Heart right ventricle (tissue), 16 donors: Measurements from ENCODE around the gene VAX1. TPM values are rescaled to one million over a fixed set of nuclear protein-coding genes. Genes with fewer than 3 reads are reported as not detected.

ENCODE experiments used
- ATAC-seq, 8 donors: fragments of 200-7000 bp; cut with Tn5 transposase; one replicate each; pipeline ENCODE4 v1.9.1; 2020; ENCODE audit warnings: mild to moderate bottlenecking in 8 of 8, moderate library complexity in 8 of 8, moderate number of reproducible peaks in 1 of 8
- DNase-seq, 2 donors: peaks; one replicate each; pipeline ENCODE4 v3.0.0-alpha.2; 2020
- H3K27ac ChIP-seq, 10 donors: fragments of 200-600 bp; sonication (generic) in 2 of 10; one replicate each; pipeline versions ENCODE4 v1.5.0 to v1.8.0; 2020 to 2022; ENCODE audit warnings: mild to moderate bottlenecking in 3 of 10
- H3K27me3 ChIP-seq, 7 donors: fragments of 200-600 bp; one replicate each; pipeline ENCODE4 v1.8.0; 2021 to 2022; ENCODE audit warnings: mild to moderate bottlenecking in 2 of 7
- H3K36me3 ChIP-seq, 9 donors: fragments of 200-600 bp; sonication (generic) in 1 of 9; one replicate each; pipeline versions ENCODE4 v1.5.0 to v1.8.0; 2020 to 2022; ENCODE audit warnings: mild to moderate bottlenecking in 2 of 9
- H3K4me1 ChIP-seq, 9 donors: fragments of 200-600 bp; sonication (generic) in 1 of 9; one replicate each; pipeline versions ENCODE4 v1.5.0 to v1.8.0; 2020 to 2022; ENCODE audit warnings: mild to moderate bottlenecking in 4 of 9
- H3K4me3 ChIP-seq, 10 donors: fragments of 200-600 bp; sonication (generic) in 2 of 10; one replicate each; pipeline versions ENCODE4 v1.5.0 to v1.8.0; 2020 to 2022; ENCODE audit warnings: mild to moderate bottlenecking in 7 of 10, moderate library complexity in 2 of 10
- H3K9me3 ChIP-seq, 11 donors: fragments of 200-600 bp in 10 of 11; sonication (generic) in 2 of 11; one replicate each; pipeline versions ENCODE4 v1.5.0 to v1.8.0; 2013 to 2022; ENCODE audit warnings: mild to moderate bottlenecking in 2 of 11, control low read depth in 1 of 11, moderate library complexity in 1 of 11
- CTCF ChIP-seq, 9 donors: fragments of 200-600 bp; sonication (generic) in 2 of 9; IDR thresholded peaks; one replicate each; pipeline versions ENCODE4 v1.5.0 to v1.8.0; 2021 to 2022; ENCODE audit warnings: antibody characterized with exemption in 9 of 9, mild to moderate bottlenecking in 5 of 9, moderate library complexity in 1 of 9
- WGBS, 2 donors: extraction: QIAGEN DNeasy Blood & Tissue Kit; methylation state at CpG; one replicate each; pipeline ENCODE4 v1.1.7; 2013; ENCODE audit warnings: inconsistent platforms in 1 of 2; 5-methylcytosine and 5-hydroxymethylcytosine counted together
- intact Hi-C, 10 donors: fragments of 100-400 bp; cut with DNase I; formaldehyde crosslinking; loops; one replicate each; pipeline versions ENCODE4 v1.11.1 to v1.14.2; 2022
- polyA plus RNA-seq, 2 donors: library from polyadenylated mRNA; stranded (reverse); fragments of 200-250 nt; gene quantifications; one replicate each; pipeline ENCODE4 v1.2.3, GENCODE V29; 2013
- total RNA-seq, 10 donors: library from RNA; stranded (reverse); fragmentation: NEBNext Ultra II Directional in 3 of 10; extraction: Animal tissue kit (Norgen Biotek cat#: 25700) in 3 of 10; gene quantifications; one replicate each; pipeline versions ENCODE4 v1.2.1 to v1.2.4, GENCODE V29; 2021 to 2023
- donor health status: Arrhythmogenic right ventricular cardiomyopathy.
- donor health status: ischemic (EF 13 %, LVEDD 7.1; RV severe dilation, severe dysfunction).
- donor health status: healthy with polysubstance abuse.
- donor health status: DM: no; HTN: yes; CAD: no.
- donor health status: DM: no; HTN: no; CAD: no.
- donor health status: ischemic (EF 25% LVEDD 6.9; RV normal size, moderate dysfunction).
- donor health status: ischemic (EF 25% LVEDD 5.7; RV mildly dilated, moderate dysfunction).
- donor health status: healthy.
- donor health status: DM: yes; HTN: yes; CAD: no.
- donor health status: Ischemic cardiomyopathy.
- donor health status: ischemic (EF 35%, LVEDD 5.7; RV mildly dilated, moderate dysfunction).
- donor health status: nonischemic (EF 11% LVEDD 7.7; RV severe dilation, severe dysfunction).
- donor health status: DM: yes; HTN: yes; CAD: no.
- donor health status: PGD.
- donor health status: ischemic (EF 29% LVEDD 5.4; RV normal size, mild dysfunction).
- donor health status: nonischemic (EF 23%, LVEDD 6.1; RV moderate dilation, normal function).

Gene VAX1
- total and polyA plus RNA-seq, 12 donors = not detected

- peaks cover 6 to 93% (median 79%) of the 10 kb centered on the region in 7 donors for H3K27me3 ChIP-seq
- no peak for DNase-seq
- TF ChIP-seq CTCF (IDR thresholded peaks at IDR 0.05) = no peak
- peaks cover 0 to 18% (median 6%) of the 10 kb centered on the region in 11 donors for H3K9me3 ChIP-seq
- 69 to 72% methylated on average over 3 of the region's 3 CpGs for WGBS, 2 donors
- intact Hi-C loops = no loop called here
- H3K36me3 ChIP-seq = no peaks in the 10 kb centered on the region
- no peak overlapping the region for H3K27ac ChIP-seq
- ATAC-seq = no peak
- no peaks in the 10 kb centered on the region for H3K4me1 ChIP-seq
- no peak overlapping the region for H3K4me3 ChIP-seq
Observed at GRCh38 chr10:117148284-117148683, 10.2 kb upstream of the VAX1 start.

GRCh38 chr10:117145019-117145418 lies 6.9 kb upstream of the VAX1 start:
- 67 to 80% methylated on average over 4 of the region's 4 CpGs for WGBS, 2 donors
- H3K27me3 ChIP-seq = peaks cover 21 to 97% (median 92%) of the 10 kb centered on the region in 7 donors
- no peak for TF ChIP-seq CTCF (IDR thresholded peaks at IDR 0.05)
- no peaks in the 10 kb centered on the region for H3K36me3 ChIP-seq
- H3K27ac ChIP-seq = no peak overlapping the region
- no peak for DNase-seq
- H3K4me1 ChIP-seq = peaks cover 0 to 3% (median 0%) of the 10 kb centered on the region in 9 donors
- intact Hi-C loops = no loop called here
- H3K9me3 ChIP-seq = peaks cover 0 to 18% (median 6%) of the 10 kb centered on the region in 11 donors
- H3K4me3 ChIP-seq = no peak overlapping the region
- ATAC-seq = no peak

GRCh38 chr10:117143103-117143823 lies 5.2 kb upstream of the VAX1 start:
- H3K4me3 ChIP-seq = no peak overlapping the region
- peaks cover 26 to 97% (median 95%) of the 10 kb centered on the region in 7 donors for H3K27me3 ChIP-seq
- ATAC-seq = no peak
- no peak for TF ChIP-seq CTCF (IDR thresholded peaks at IDR 0.05)
- H3K36me3 ChIP-seq = no peaks in the 10 kb centered on the region
- H3K27ac ChIP-seq = no peak overlapping the region
- peaks cover 0 to 18% (median 6%) of the 10 kb centered on the region in 11 donors for H3K9me3 ChIP-seq
- H3K4me1 ChIP-seq = peaks cover 0 to 7% (median 1%) of the 10 kb centered on the region in 9 donors
- no peak for DNase-seq
- intact Hi-C loops = no loop called here
- WGBS, 2 donors = 53 to 58% methylated on average over 5 of the region's 5 CpGs

- ATAC-seq (no peak), DNase-seq (no peak)
- intact Hi-C loops = no loop called here
- WGBS, 2 donors = 4% methylated on average over 23 of the region's 23 CpGs
- Histone ChIP-seq H3K36me3 (no peaks in the 10 kb centered on the region), H3K9me3 (peaks cover 0 to 18% (median 6%) of the 10 kb centered on the region in 11 donors), H3K4me1 (peaks cover 5 to 23% (median 17%) of the 10 kb centered on the region in 9 donors), H3K4me3 (no peak overlapping the region), H3K27me3 (peaks cover 49 to 100% (median 100%) of the 10 kb centered on the region in 7 donors), H3K27ac (no peak overlapping the region)
- no peak for TF ChIP-seq CTCF (IDR thresholded peaks at IDR 0.05)
Observed at GRCh38 chr10:117140525-117140902, 2.4 kb upstream of the VAX1 start.
